Activated CD4-positive, alpha-beta T cell treated with anti-CD3 and anti-CD28 coated beads, Interleukin-2, amount 10 ng/mL, durations not matched to agents 7 days and 5 days (primary cell): ENCODE measurements around the gene TMEM184B. TPM values are rescaled to one million over a fixed set of nuclear protein-coding genes. Genes with fewer than 3 reads are reported as not detected.

ENCODE experiments used
- CTCF ChIA-PET: fragments of 350-600 bp; sonication (Branson Sonifier 250); formaldehyde crosslinking; loops from one replicate; lab custom pipeline; 2021; ENCODE audit warnings: antibody characterized with exemption; lab: Charles Lee
- POLR2A ChIA-PET: fragments of 350-600 bp; sonication (Branson Sonifier 250); formaldehyde crosslinking; loops from one replicate; lab custom pipeline; 2021; ENCODE audit warnings: antibody characterized with exemption; lab: Charles Lee
- DNase-seq: peaks from one replicate; pipeline ENCODE4 v3.0.0-alpha.2; 2020
- H3K27ac Mint-ChIP-seq: one replicate; pipeline ENCODE4 v1.8.0; 2021; ENCODE audit warnings: mild to moderate bottlenecking, moderate library complexity, mixed read lengths
- H3K27me3 Mint-ChIP-seq: one replicate; pipeline ENCODE4 v1.8.0; 2021; ENCODE audit warnings: mixed read lengths
- H3K36me3 Mint-ChIP-seq: one replicate; pipeline ENCODE4 v1.8.0; 2021; ENCODE audit warnings: low read depth, mixed read lengths
- H3K4me1 Mint-ChIP-seq: one replicate; pipeline ENCODE4 v1.8.0; 2021; ENCODE audit warnings: mixed read lengths
- H3K4me3 Mint-ChIP-seq: one replicate; pipeline ENCODE4 v1.8.0; 2021; ENCODE audit warnings: mild to moderate bottlenecking, moderate library complexity, mixed read lengths
- H3K9me3 Mint-ChIP-seq: one replicate; pipeline ENCODE4 v1.8.0; 2021; ENCODE audit warnings: mixed read lengths
- total RNA-seq, 2 experiments: library from RNA; stranded (reverse); gene quantifications; one replicate each; pipeline ENCODE4 v1.2.3, GENCODE V29; 2021

The TMEM184B gene
- total RNA-seq, 2 experiments from 2014 or later: 33.8 to 34.5 TPM

DNA sequence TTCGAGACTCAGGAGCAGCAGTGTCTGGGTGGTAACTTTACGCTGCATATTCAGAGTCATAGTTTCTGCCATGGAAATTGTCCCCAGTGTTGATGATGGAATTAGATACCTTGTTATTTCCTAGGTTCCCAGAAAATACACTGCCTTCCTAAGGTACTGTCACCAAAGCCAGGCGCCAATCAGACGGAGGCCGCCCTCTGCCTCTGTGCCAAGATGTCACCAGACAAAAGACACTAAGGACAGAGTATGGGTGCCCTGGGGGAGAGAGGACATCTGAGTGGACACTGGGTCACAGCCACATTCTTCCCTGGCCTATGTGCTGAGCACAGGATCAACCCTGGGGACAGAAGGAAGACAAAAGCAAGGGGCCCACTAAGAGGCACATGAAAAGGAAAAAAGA lies 102.3 kb downstream of the TMEM184B start:
- Mint-ChIP-seq H3K4me3 (no peak overlapping the region), H3K27me3 (no peaks in the 10 kb centered on the region), H3K4me1 (peaks cover 18% of the 10 kb centered on the region), H3K9me3 (no peaks in the 10 kb centered on the region), H3K27ac (no peak overlapping the region), H3K36me3 (peaks cover 9% of the 10 kb centered on the region)
- ChIA-PET POLR2A (no interaction called here), CTCF (interaction anchor here (0.7 to 2.1 kb wide), 2 partner anchors 11 to 61 kb away, joined by 4 to 7 read pairs; partner anchors contain the start of gene PLA2G6)
- no peak for DNase-seq

Other genes with a start within 250 kb of the TMEM184B start
- 10 to 100 TPM; 15.2 to 15.4 TPM for gene PICK1, start 215.6 kb downstream of the TMEM184B start, total RNA-seq
- not detected for gene SLC16A8, start 188.8 kb downstream of the TMEM184B start, total RNA-seq
- gene BAIAP2L2, start 162.3 kb downstream of the TMEM184B start, total RNA-seq: under 1 TPM; 0.50 to 0.55 TPM
- 10 to 100 TPM; 65.0 to 72.0 TPM for gene PLA2G6, start 91.2 kb downstream of the TMEM184B start, total RNA-seq
- 1 to 10 TPM; 4.7 to 5.0 TPM for gene MAFF, start 71.0 kb downstream of the TMEM184B start, total RNA-seq
- 10 to 100 TPM; 74.3 to 81.3 TPM for gene CSNK1E, start 44.4 kb upstream of the TMEM184B start, total RNA-seq
- not detected for gene KCNJ4, start 182.2 kb upstream of the TMEM184B start, total RNA-seq
- under 1 TPM; 0.17 to 0.23 TPM for gene KDELR3, start 195.1 kb upstream of the TMEM184B start, total RNA-seq
- gene DDX17, start 233.3 kb upstream of the TMEM184B start, total RNA-seq: 100 to 1,000 TPM; 468 to 521 TPM